Inflammatory macrophage treated with lipopolysaccharide for 1 hour (primary cell): Measurements from ENCODE around the gene GDF10.

Source experiments
- DNase-seq, 2 donors: peaks; one replicate each; pipeline ENCODE4 v3.0.0-alpha.2; 2020 to 2022

GDF10 gene

DNA sequence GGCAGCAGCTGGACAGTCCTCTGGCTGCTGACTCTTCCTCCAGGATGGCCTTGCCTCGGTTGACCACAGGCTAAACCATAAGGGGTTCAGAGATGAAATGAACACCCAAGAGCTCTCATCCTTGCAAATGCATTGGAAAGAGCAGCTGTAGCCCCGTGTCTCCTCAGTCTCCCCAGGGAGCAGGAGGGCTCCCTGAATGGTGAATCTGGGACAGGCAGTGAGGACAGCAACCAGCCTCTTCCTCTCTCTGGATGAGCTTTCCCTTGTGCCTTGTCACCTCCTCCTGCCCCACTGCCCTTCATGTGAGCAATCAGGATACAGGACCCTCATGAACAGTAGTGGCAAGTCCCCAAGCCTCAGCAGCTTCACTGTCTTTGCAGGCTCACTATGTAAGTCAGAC is 23.9 kb upstream of the GDF10 start:
- no peak for DNase-seq

DNA sequence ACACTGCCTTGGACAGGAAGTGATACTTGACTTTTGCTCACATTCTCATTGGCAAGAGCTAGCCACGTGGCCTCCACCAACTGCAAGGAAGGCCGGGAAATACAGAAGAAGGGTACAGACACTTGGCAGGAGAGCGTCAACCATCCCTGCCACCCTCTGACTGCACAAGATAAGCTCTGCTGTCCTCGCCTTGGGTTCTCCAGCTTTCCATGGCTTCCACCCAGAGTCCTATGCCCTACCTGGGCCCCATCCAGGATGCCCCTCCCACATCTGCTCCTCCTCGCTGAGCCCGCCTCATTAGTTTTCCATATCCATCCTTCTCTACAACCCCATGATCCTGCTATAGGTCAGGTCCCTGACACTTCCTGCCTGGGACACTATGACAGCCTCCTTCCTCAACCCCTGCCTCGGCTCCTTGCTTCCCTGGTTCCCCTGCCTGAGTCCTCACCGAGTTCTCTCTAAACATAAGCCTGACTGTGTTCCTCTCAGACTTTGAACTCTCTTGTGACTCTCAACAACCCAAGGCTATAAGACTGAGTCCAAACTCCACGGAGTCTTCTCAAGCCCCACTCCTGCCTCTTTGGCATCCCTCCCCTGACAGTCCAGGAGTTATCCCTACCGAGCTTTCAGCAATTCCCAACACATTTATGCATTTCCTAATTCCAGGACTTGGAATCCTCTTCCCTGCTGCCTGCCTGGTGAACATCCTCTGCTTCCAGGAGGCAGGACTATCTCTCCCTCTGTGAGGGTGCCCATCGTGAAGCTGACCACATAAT is 23.2 kb upstream of the GDF10 start:
- no peak for DNase-seq

DNA sequence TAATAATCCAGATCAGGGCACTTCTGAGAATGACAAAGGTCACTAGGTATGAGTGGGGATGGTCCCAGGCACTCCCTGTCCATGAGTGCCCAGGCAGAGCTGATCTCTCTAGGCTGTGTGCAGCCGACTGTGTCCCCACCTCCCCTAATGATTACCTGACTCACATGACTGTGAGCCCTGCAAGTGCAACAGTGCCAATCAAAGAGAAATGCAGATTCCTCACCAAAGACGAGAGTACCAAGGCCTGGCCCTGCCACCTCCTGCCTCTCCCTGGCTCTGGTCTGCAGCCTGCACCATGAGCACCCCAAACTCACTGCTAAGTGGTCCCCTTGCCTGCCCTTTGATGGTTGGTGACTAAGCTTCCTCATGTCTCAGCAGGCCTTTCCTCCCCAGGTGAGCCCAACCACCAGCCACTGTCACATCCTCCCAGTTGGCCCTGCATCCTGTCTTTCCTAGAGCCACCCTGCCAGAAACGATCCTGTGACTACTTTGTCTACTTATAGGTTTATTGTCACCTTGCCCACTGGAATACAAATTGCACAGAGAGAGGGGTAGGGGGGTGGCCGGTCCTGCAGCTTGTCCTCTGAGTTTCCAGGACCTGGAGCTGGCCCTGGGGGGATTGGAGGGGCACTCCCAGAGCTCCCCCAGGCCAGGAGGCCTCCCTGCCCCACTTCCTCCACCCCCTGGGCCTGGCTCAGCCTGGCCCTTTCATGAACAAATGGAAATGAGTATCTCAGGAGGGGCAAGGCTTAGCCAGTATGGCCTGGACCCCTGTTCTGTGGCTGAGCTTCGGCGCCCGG is 22.4 kb upstream of the GDF10 start:
- no peak for DNase-seq

DNA sequence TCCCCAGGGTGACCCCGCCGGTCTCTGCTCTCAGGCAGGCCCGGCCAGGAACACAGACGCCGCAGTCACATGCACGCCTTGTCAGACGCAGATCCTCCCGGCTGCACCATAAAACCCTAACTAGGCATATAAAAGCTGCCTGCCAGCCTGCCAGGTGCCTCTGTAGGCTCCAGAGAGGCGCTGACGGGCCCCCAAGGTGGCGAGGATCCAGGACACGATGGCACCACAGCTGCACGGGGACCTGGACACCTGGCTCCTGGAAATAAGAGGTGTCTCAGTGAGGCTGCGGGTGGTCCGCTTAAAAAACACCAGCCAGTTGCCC is 21.9 kb upstream of the GDF10 start:
- no peak for DNase-seq

DNA sequence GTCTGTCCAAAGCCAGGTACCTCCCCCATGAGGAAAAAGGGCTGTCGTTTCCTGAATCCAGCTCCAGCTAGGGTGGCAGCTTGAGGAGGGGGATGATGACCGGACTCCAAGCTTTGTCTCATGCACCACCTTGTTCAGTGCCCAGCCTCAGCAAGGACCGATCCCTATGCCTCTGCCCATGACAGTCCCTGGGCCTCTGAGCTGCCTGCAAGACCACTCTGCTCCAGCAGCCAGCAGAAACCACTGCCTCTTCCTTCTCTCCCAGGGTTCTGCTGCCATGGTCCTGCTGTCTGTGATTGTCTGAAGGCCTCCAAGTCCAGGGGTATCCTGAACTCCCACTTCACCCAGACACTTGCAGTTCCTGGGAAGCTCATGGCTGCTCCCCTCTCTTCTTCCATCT is 21.3 kb upstream of the GDF10 start:
- no peak for DNase-seq

DNA sequence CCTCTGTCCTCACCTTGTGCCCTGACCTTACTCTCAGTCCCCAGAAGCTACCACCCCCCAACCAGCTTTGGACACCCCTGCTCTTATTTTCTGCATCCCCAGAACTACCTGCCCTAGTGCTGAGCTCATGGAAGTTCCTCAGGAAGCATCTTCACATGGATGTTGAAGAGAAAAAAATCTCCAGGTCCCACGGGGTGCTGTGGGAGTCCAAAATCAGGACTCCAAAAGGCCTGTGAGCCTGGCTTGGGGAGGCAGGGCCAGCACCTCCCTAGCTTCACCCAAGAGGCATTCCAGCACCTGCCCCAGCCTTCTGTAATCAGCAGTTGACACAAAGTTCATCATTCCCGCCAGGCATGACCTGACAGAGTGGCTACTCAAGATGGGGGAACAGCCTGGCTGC is 20.7 kb upstream of the GDF10 start:
- no peak for DNase-seq

DNA sequence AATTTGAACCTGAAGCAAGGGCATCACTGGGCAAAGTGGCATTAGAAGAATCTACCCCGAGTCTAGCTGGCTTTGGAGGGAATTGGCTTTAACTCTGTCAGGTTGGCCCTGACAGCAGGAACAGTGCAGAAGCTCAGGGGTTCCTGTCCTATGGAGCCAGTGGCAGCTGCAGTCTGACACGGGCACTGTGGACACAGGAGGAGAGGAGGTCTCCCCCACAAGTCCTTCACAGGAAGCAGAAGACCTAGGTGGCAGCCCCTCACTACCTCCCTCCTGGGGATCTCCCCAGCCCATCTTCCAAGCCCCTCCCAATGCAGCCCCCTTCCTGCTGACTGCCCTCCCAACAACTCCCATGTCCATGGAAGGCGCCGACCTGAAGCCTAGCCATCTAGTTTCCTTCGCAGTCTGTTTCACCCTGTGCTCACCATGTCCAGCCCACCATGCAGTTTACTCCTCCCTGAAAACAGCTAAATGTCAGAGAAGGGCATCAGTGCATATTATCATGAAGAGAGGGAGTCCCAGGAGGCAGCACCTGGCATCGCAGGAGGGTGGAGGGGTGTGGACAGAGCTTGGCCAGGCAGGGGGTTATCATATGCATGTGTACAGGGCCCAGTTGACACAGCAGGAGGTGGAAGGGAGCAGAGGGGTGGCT is 17.9 kb upstream of the GDF10 start:
- DNase-seq: no peak

DNA sequence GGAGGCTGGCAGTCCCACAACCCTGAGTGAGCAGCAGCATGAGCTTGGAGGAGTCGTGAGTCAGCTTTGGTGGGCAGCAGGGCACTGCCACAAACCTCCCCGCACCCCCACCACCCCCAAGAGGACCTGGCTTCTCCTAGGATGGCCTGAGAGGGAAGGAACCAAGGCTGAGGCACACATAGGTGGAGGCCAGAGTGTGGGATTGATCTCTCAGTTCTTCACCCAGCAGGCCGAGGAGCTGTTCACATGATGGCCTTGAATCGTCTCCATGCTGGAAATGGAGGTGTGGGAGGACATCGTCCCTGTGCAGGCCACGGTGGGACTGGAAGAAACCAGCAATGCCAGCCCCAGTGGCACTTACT is 17.4 kb upstream of the GDF10 start:
- DNase-seq: no peak

DNA sequence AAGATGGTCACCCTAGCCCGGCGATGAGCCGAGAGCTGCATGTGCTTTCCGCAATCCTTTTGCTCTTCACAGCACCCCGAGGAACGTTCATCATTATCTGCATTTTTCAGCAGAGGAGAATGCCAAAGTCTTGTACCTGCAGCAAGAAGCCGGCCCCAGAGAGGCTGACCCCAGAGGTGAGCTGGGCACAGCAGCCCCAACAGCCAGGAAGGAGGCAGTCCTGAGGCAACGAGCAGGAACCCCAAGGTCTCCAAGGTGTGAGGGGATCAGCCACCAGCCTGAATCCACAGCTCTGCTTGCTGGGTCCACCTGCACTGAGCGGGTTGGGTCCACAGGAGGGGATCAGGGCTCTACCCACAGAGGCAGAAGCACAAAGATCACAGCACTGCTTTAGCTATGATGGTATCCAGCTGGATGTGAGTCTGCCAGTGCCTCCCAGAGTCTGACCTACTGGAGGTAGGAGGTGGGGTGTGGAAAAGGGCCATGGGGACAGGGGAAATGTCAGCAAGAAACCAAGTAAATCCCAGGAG is 16.8 kb upstream of the GDF10 start:
- DNase-seq: no peak

DNA sequence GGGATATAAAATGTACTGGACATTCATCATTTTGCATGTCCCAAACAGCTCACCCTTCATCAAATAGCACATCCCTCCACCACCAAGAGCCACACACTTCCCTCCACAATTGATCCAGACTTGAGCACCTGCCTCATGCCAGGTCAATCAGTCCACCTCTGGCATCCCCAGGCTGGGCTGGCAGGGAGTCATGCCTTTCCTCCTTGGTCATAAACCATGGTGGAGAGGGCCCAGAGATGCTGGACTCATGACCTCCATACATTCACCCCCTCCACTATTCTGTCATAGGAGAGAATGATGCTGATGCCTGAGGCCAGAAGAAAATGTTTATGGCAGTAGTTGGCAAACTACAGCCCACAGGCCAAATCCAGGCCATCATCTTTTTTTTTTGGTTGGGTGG is 16.1 kb upstream of the GDF10 start:
- no peak for DNase-seq

DNA sequence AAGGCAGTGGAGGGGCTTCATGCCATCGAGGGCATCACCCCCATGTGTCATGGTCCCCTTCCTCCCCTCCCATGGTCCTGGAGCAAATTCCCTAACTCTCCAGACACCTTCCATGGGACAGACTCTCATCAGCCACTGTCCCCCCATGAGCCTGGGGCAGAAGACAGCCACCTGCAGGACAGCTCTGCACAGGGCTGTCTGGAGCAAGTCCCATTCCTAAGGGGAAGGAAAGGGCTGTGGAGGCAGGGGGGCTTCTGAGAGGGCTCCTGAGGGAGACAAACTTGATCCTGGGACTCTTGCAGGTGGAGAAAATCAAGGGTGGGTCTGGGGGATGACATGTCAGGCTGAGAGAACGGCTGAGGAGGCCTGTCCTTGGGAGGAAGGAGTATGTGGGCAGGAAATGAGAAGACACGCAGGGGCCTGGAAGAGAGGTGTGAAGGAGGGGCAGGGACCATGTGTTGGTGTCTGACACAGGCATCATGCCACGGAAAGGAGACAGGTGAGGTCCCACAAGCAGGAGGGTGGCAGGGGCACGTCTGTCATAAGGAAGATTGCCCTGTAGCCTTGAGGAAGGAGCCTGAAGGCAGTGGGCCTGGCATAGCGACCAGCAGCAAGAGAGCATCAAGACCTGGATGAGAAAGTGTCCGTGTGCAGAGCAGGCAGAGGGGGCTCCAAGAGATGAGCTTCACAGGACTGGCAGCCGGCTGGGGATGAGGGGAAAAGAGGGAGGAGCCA is 14.4 kb upstream of the GDF10 start:
- no peak for DNase-seq

DNA sequence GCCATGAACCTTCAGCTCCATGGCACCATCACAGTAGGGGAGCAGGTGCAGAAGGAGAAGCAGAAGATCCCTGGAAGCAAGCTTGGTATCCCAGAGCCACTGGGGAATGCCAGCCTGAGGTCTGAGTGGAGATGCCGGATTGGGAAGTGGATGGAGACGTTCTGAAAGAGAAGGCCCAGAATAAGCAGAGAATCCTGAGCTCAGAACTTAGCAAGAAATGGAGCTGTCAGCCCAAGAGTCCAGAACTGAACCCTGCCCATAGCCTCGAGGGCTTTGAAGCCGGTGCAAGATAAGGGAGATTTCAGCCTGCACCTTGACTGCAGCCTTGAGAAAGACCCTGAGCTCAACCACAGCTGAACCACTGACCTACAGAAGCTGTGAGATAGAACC is 13.9 kb upstream of the GDF10 start:
- no peak for DNase-seq

DNA sequence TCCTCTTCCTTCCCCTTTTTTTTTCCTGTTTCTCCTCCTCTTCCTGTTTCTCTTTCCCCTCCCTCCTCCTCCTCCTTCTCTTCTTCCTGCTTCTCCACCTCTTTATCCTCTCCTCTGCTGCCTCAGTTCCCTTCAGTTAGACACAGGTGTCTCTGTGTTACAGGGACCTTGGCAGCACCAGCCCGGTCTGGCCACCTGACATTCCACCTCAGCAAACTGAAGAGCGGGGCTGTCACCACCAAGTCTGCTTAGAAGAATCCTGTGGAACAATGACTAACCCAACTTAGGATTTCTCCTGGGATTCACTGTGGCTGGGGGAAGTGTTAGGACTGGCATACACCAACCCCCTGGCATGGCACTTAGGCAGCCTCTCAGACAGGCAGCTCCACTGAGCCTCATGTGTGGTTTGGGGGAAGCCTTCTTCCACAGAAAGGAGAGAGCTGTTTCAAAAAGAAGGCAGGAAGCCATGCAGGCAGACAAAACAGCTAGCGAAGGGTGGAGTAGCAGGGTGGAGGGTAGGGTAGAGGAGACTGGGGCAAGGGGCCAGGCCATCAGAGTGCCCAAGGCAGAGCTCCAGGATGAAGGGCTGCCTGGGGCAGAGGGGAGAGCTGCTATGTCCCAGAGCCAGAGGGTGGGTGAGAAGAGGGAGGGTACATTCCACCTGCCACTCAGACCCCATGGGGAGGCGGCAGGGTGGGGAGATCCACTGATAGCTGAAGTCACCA is 13.2 kb upstream of the GDF10 start:
- DNase-seq: no peak

DNA sequence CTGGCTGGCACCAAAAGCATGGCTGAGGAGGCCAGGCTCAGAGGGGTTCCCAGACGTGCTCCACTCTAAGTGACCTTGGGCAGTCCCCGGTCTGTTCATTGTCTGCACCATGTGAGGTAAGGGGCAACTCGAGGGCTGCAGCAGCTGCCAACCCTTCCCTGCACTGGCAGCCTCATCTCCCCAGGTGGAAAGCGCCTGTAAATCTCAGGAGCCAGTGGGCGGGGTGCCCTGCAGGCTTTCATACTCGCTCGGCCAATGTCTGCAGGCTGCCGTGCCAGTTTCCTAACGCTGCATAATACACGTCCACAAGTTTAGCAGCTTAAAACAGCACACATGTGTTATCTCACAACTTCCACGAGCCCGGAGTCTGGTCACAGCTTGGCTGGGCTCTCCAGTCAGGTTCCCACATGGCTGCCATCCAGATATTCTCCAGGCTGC is 12.6 kb upstream of the GDF10 start:
- DNase-seq: no peak

DNA sequence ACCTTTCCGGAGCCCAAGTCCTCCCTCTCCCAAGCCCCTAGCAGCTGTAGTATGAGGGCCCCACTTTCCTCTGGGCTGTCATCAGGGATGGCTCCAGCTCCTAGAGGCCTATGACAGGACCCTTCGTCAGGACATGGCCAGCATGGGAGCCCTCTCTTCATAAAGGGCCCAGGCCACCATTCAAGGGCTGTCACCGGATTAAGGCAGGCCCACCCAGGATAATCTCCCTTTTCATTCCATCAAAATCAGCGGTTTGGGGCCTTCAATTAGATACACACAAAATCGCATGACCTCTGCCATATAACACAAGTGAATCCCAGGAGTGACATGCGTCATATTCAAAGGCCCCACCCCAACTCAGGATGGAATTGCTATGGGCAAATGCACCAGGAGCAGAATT is 12.2 kb upstream of the GDF10 start:
- DNase-seq: no peak

DNA sequence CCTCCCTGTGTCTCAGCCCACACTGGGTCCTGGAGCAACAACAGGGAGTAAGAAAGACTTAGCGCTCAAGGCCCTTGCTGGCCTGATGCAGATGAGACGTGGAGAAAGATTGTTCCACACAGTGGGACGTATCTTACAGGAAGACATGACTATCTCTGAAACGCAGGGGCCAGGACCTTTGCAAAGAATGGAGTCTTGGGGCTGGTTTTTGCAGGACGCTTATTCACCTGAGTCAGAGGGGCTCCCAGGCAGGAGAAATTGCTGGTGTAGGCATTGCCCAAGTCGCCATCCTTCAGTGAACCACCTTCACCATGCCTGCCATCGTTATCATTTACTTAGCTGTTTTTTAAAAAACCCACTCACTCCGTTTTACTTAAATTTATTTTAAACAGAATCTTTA is 11.8 kb upstream of the GDF10 start:
- DNase-seq: no peak

DNA sequence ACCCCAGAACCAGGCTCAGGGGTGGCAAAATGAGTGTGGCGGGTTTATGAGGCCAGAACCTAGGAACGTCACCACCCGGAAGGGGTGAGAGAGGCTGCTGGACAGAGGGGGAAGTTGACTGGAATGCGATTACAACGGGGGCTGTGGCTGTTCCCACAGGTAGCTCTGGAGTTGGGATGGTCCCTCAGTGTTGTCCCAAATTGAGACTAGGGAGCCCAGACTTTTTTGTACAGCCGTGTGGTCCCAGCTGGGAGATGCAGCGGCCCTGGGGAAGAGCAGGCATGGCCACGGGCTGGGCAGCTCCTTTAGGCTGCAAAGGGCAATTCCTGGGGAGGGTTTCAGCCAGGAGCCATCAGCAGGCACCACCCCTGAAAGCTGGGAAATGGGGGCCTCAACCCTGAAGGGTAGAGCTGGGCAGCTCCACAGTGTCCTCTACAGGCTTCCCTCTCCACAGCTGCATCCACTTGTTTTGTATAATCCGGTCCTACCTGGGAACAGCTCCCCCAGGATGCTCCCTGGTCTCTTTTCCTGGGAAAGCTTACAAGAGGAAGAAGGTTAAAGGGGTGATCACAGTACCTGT is 11.0 kb upstream of the GDF10 start:
- DNase-seq: no peak

DNA sequence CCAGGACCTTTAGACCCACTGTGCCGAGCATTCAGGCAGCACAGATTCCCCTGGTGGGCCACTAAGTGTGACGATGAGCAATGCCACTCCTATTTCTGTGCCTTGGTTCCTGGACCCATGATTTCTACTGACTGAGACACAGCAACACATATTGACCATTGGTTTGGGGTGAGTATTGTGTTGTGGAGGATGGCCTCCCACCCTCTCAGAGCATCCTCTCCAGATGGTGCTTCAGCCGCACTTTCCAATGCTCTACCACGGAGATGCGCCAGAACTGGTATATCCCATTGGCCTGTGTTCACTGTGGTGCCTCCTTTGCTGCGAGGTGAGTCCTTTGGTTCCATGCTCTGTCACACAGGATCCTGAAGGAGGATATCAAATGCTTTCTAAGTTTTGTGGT is 10.1 kb upstream of the GDF10 start:
- no peak for DNase-seq

DNA sequence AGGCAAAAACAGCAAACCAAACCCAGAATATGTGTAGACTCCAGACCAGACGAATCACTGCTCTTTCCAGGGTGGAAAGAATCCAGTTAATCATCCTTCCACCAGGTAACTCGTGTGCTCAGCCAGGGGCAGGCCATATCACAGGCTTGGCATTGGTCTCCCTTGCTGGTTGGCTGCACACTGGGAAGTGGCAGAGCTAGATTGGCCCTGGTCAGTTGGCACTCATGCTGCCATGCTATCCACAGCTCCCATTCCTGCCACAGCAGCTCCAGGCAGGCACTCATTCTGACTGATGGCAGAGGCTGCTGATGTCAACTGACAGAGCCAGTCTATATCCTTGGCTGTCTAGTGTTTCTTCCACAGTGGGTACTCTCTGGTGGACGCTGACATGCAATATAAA is 9.7 kb upstream of the GDF10 start:
- no peak for DNase-seq

DNA sequence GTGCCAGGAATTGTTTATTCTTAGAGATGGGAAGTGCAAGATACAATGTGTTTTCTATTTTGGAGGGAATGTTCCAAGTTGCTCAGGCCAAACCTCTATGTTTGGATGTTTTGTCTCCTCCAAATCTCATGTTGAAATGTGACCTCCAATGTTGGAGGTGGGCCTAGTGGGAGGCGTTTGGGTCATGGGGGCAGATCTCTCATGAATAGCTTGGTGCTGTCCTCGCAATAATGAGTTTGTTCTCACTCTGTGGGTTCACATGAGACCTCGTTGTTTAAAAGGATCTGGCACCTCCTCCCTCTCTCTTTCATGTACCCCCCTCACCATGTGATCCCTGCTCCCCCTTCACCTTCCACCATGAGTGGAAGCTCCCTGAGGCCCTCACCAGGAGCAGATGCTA is 8.3 kb upstream of the GDF10 start:
- no peak for DNase-seq

DNA sequence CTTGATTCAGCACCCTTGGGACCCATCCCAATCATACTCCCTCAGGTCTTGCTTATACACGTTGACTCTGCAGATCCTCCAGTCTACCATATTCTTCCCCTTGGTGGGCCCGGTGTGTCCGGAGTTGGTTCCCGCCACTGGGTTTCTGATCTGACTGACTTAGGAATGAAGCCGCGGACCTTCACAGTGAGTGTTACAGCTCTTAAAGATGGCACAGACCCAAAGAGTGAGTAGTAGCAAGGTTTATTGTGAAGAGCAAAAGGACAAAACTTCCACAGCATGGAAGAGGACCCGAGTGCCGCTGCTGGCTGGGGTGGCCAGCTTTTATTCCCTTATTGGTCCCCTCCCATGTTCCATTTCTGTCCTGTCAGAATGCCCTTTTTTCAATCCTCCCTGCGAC is 5.9 kb upstream of the GDF10 start:
- DNase-seq: no peak

DNA sequence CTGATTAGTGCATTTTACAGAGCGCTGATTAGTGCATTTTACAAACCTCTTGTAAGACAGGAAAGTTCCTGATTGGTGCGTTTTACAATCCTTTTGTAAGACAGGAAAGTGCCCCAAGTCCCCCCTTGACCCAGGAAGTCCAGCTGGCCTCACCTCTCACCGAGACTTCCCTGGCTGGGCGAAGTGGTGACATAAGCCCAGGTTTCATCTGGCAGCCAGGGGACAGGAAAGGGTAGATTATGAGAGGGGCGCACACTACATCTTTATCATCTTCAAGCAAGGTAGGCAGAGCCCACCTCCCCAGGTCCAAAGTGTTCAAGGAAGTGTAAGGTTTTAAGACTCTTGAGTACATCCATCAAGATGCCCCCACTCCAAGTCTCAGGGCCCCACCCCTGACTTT is 5.5 kb upstream of the GDF10 start:
- no peak for DNase-seq
